K562 (cell line): ENCODE measurements around the gene LRRC10B. TPM values are rescaled to one million over a fixed set of nuclear protein-coding genes. Genes with fewer than 3 reads are reported as not detected.

Experiments used
- ATF6 ChIP-seq: sonication (generic); formaldehyde crosslinking; IDR thresholded peaks from 2 replicates; pipeline ENCODE4 v1.4.0; 2020; ENCODE audit warnings: mild to moderate bottlenecking, missing genetic modification reagents
- E2F6 ChIP-seq, 2 experiments: IDR thresholded peaks; 2 replicates each; pipeline ENCODE4 v1.6.1; 2011; ENCODE audit warnings: borderline replicate concordance in 1 of 2, control low read depth in 1 of 2, low read depth in 1 of 2, low read length in 1 of 2, mild to moderate bottlenecking in 1 of 2, mixed read lengths in 1 of 2, moderate library complexity in 1 of 2; ENCODE audit not compliant: insufficient read depth in 1 of 2, insufficient read length in 1 of 2, poor library complexity in 1 of 2, severe bottlenecking in 1 of 2; ENCODE audit errors: extremely low read depth in 1 of 2
- ETV5 ChIP-seq: sonication (generic); formaldehyde crosslinking; IDR thresholded peaks from 2 replicates; pipeline ENCODE4 v1.4.0; 2020; ENCODE audit warnings: low read depth, mild to moderate bottlenecking, missing genetic modification reagents
- GABPB1 ChIP-seq: sonication (generic); formaldehyde crosslinking; IDR thresholded peaks from 2 replicates; pipeline ENCODE4 v1.8.0; 2022; ENCODE audit warnings: mild to moderate bottlenecking, missing genetic modification reagents
- GMEB1 ChIP-seq: fragments of 250-450 bp; sonication (Bioruptor Pico); IDR thresholded peaks from 2 replicates; pipeline ENCODE4 v1.4.0; 2020; ENCODE audit warnings: mild to moderate bottlenecking
- HINFP ChIP-seq: fragments of 450-650 bp; conservative IDR thresholded peaks from 2 replicates; pipeline ENCODE4 v1.6.1; 2016; ENCODE audit warnings: missing genetic modification characterization, low read depth, mild to moderate bottlenecking, control low read depth, missing compliant biosample characterization
- KLF1 ChIP-seq: fragments of 450-650 bp; IDR thresholded peaks from 2 replicates; pipeline ENCODE4 v1.6.1; 2016; ENCODE audit warnings: missing genetic modification characterization, missing compliant biosample characterization
- L3MBTL2 ChIP-seq: fragments of 450-650 bp; IDR thresholded peaks from 2 replicates; pipeline ENCODE4 v1.6.1; 2016; ENCODE audit warnings: mild to moderate bottlenecking, moderate library complexity
- MECOM ChIP-seq: fragments of 250-450 bp; sonication (Bioruptor Pico); IDR thresholded peaks from 2 replicates; pipeline ENCODE4 v1.8.0; 2022; ENCODE audit warnings: inconsistent platforms
- MTA1 ChIP-seq: fragments of 450-650 bp; IDR thresholded peaks from 2 replicates; pipeline ENCODE4 v1.6.1; 2017; ENCODE audit warnings: borderline replicate concordance
- MTA3 ChIP-seq: fragments of 450-650 bp; formaldehyde crosslinking; IDR thresholded peaks from 2 replicates; pipeline ENCODE4 v1.6.1; 2017; ENCODE audit warnings: mild to moderate bottlenecking, borderline replicate concordance
- ZFX ChIP-seq: sonication (generic); formaldehyde crosslinking; IDR thresholded peaks from 2 replicates; pipeline ENCODE4 v1.8.0; 2022; ENCODE audit warnings: mild to moderate bottlenecking, missing genetic modification reagents, moderate library complexity
- ZNF511 ChIP-seq: sonication (generic); formaldehyde crosslinking; IDR thresholded peaks from 2 replicates; pipeline ENCODE4 v1.8.0; 2022; ENCODE audit warnings: mild to moderate bottlenecking, missing genetic modification reagents
- ZNF696 ChIP-seq: fragments of 250-450 bp; sonication (Bioruptor Pico); conservative IDR thresholded peaks from 2 replicates; pipeline ENCODE4 v1.4.0; 2020; ENCODE audit warnings: mild to moderate bottlenecking, moderate library complexity
- polyA plus RNA-seq, 8 experiments: library from polyadenylated mRNA; depleted of rRNA in 4 of 8; stranded (reverse) in 5 of 8; unstranded in 3 of 8; fragments of >200 nt; fragmentation: Nextera tagmentation in 2 of 8; fragmentation: Illumina TruSeq in 1 of 8; extraction: Ambion mirVana in 2 of 8; extraction: Trizol in 1 of 8; gene quantifications; 2 replicates each; pipeline versions ENCODE4 v1.2.1 to v1.2.3, GENCODE V29; 2011 to 2014; ENCODE audit warnings: inconsistent platforms in 1 of 8, missing spikeins in 1 of 8
- total RNA-seq, 7 experiments: library from RNA; depleted of rRNA in 6 of 7; stranded (reverse); fragments of >200 nt in 6 of 7; fragmentation: Illumina TruSeq in 2 of 7; extraction: Trizol in 2 of 7; gene quantifications; 2 replicates each; pipeline versions ENCODE4 v1.2.1 to v1.2.3, GENCODE V29; 2011 to 2021; ENCODE audit warnings: low replicate concordance in 1 of 7

The LRRC10B gene
- total and polyA plus RNA-seq, 9 of the 15 experiments (the other 6 are each of a cell fraction or from before 2014, with no cell fraction given): 0.11 TPM; not detected in 8

- TF ChIP-seq E2F6 (IDR thresholded peaks at IDR 0.05; ENCODE audit: borderline replicate concordance in 1 of 2, extremely low read depth in 1 of 2, insufficient read depth in 1 of 2, insufficient read length in 1 of 2, low read depth in 1 of 2, low read length in 1 of 2, poor library complexity in 1 of 2, severe bottlenecking in 1 of 2): peak; percentile 99 to 100
- TF ChIP-seq MTA3: peak; percentile 57; the same call in 1 of the 2 replicates
- peak; percentile 50; the same call in 1 of the 2 replicates for TF ChIP-seq KLF1 (tag)
- no peak for TF ChIP-seq MTA1
- no peak for TF ChIP-seq GABPB1 (CRISPR knock-in tag)
- TF ChIP-seq ATF6 (CRISPR knock-in tag): peak; percentile 95; the same call in 1 of the 2 replicates
- no peak for TF ChIP-seq ZNF696 (CRISPR knock-in tag)
- no peak for TF ChIP-seq MECOM (CRISPR knock-in tag)
- TF ChIP-seq ZNF511 (CRISPR knock-in tag): peak; percentile 84
- peak; percentile 17; the same call in 1 of the 2 replicates for TF ChIP-seq GMEB1
- 0 out of 2 replicates have a peak, but pooled peaks have one; percentile 57 for TF ChIP-seq ETV5 (CRISPR knock-in tag)
- peak; percentile 53 for TF ChIP-seq ZFX (CRISPR knock-in tag)
- TF ChIP-seq L3MBTL2: peak; percentile 99
- TF ChIP-seq HINFP (tag): no peak
Observed at GRCh38 chr11:61509043-61510029, 787 bp downstream of the LRRC10B start (continued).
